Measurements from ENCODE around the gene C6orf89.

- TF ChIP-seq ATF3 (CRISPR knock-in tag; conservative IDR thresholded peaks at IDR 0.05) (no peak), CREM (CRISPR knock-in tag; IDR thresholded peaks at IDR 0.05) (no peak), HMGXB4 (CRISPR knock-in tag; IDR thresholded peaks at IDR 0.05) (no peak), CTCF (IDR thresholded peaks at IDR 0.05) (no peak), NFE2L1 (CRISPR knock-in tag; IDR thresholded peaks at IDR 0.05) (no peak), CBFB (CRISPR knock-in tag; IDR thresholded peaks at IDR 0.05; ENCODE audit: low read depth) (no peak), SMAD4 (CRISPR knock-in tag; IDR thresholded peaks at IDR 0.05) (no peak), RELA (CRISPR knock-in tag; IDR thresholded peaks at IDR 0.05; ENCODE audit: borderline replicate concordance) (no peak), ESRRA (CRISPR knock-in tag; IDR thresholded peaks at IDR 0.05; ENCODE audit: borderline replicate concordance) (no peak), FOXP1 (CRISPR knock-in tag; IDR thresholded peaks at IDR 0.05; ENCODE audit: borderline replicate concordance) (no peak), ZNF425 (CRISPR knock-in tag; conservative IDR thresholded peaks at IDR 0.05) (no peak), USF2 (CRISPR knock-in tag; IDR thresholded peaks at IDR 0.05) (no peak), NFYB (CRISPR knock-in tag; conservative IDR thresholded peaks at IDR 0.05; ENCODE audit: low read depth) (no peak), ELF4 (CRISPR knock-in tag; IDR thresholded peaks at IDR 0.05; ENCODE audit: low read depth) (no peak)
Measured at GRCh38 chr6:36839749-36840431, 45.9 kb upstream of the C6orf89 start.

Data from WTC11 (cell line).